ENCODE measurements around the gene COL24A1.

COL24A1 gene

DNA sequence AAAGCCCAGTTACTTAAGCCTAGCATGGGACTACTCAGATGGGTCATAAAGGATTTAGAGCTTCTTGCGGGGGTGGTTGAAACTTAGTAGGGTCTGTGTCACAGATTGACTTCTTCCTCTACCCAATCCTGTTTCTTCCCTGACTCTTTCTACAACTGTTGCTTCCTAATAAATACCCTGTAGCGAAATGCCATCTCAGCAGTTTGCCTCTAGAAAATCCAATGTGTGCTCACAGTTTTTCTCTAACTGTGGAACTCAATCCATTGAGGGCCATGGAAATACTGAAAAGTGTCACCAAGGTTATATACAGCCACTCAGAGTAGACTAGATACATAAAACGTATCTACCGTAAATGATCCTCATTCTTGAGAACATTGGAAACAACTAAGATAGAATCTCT lies 217.7 kb downstream of the COL24A1 start:
- no peaks in the 10 kb centered on the region for H3K27me3 ChIP-seq (ENCODE audit: insufficient read depth, low read depth)
- H3K36me3 ChIP-seq (ENCODE audit: insufficient read depth), result no peaks in the 10 kb centered on the region
- no peaks in the 10 kb centered on the region for H3K4me1 ChIP-seq (ENCODE audit: low read depth, poor library complexity, severe bottlenecking)
- TF ChIP-seq, protein P1, sequence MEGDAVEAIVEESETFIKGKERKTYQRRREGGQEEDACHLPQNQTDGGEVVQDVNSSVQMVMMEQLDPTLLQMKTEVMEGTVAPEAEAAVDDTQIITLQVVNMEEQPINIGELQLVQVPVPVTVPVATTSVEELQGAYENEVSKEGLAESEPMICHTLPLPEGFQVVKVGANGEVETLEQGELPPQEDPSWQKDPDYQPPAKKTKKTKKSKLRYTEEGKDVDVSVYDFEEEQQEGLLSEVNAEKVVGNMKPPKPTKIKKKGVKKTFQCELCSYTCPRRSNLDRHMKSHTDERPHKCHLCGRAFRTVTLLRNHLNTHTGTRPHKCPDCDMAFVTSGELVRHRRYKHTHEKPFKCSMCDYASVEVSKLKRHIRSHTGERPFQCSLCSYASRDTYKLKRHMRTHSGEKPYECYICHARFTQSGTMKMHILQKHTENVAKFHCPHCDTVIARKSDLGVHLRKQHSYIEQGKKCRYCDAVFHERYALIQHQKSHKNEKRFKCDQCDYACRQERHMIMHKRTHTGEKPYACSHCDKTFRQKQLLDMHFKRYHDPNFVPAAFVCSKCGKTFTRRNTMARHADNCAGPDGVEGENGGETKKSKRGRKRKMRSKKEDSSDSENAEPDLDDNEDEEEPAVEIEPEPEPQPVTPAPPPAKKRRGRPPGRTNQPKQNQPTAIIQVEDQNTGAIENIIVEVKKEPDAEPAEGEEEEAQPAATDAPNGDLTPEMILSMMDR (conservative IDR thresholded peaks at IDR 0.05; ENCODE audit: low read depth, low read length), result no peak
- H4K20me1 ChIP-seq (ENCODE audit: insufficient read depth), result no peaks in the 10 kb centered on the region
- H2AFZ ChIP-seq (ENCODE audit: low read depth), result no peak overlapping the region
- H3K27ac ChIP-seq, result no peak overlapping the region
- H3K79me2 ChIP-seq (ENCODE audit: insufficient read depth, low read depth), result no peaks in the 10 kb centered on the region
- no peak overlapping the region for H3K9ac ChIP-seq
- H3K4me3 ChIP-seq (IDR thresholded peaks at IDR 0.05; ENCODE audit: insufficient read depth, low read depth, low read length), result no peak overlapping the region
- no peak overlapping the region for H3K4me2 ChIP-seq

DNA sequence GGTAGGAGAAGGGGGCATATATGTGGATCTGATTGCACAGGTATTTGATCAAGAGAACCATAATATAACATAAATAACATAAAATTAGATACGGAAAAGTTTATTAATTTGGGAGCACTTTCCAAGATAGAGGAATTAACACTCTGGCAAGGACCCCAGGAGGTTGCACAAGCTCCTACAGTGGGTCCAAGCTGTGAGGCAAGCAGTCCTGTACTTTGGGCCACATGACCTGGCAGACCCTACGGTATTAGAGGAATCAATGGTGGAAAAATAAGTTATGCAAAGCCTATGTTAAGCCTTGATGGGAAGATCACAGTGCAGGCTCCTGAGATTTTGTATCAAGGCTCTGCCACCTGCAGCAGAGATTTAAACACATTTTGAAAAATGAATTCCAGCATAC lies 220.1 kb downstream of the COL24A1 start:
- Histone ChIP-seq H3K27me3 (ENCODE audit: insufficient read depth, low read depth) (no peaks in the 10 kb centered on the region), H3K4me1 (ENCODE audit: low read depth, poor library complexity, severe bottlenecking) (no peaks in the 10 kb centered on the region), H3K4me2 (no peak overlapping the region), H3K27ac (no peak overlapping the region), H2AFZ (ENCODE audit: low read depth) (no peak overlapping the region), H3K36me3 (ENCODE audit: insufficient read depth) (no peaks in the 10 kb centered on the region), H3K4me3 (IDR thresholded peaks at IDR 0.05; ENCODE audit: insufficient read depth, low read depth, low read length) (no peak overlapping the region), H3K9ac (no peak overlapping the region), H4K20me1 (ENCODE audit: insufficient read depth) (no peaks in the 10 kb centered on the region), H3K79me2 (ENCODE audit: insufficient read depth, low read depth) (no peaks in the 10 kb centered on the region)
- TF ChIP-seq, protein P1 (conservative IDR thresholded peaks at IDR 0.05; ENCODE audit: low read depth, low read length), result no peak

DNA sequence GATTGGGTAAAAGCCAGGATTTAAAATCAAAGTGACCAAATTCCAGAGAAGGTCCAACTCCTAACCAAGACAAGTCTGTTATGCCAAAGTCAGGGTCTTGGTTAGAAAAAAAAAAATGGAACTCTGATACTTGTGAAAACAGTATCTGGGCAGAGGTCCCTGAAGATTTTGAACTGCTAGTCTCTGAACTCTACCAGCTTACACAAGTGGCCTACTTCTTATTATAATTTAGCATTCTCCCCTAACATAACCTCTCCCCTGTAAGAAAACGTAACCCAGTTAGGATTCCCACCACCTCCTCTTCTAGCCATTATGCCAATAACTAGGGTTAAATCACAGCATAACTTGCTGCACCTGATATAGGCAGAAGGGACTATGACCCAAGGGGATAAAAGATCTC lies 220.5 kb downstream of the COL24A1 start:
- no peak overlapping the region for H3K27ac ChIP-seq
- H3K27me3 ChIP-seq (ENCODE audit: insufficient read depth, low read depth), result no peaks in the 10 kb centered on the region
- no peaks in the 10 kb centered on the region for H4K20me1 ChIP-seq (ENCODE audit: insufficient read depth)
- no peak overlapping the region for H3K4me2 ChIP-seq
- H3K36me3 ChIP-seq (ENCODE audit: insufficient read depth), result no peaks in the 10 kb centered on the region
- H3K9ac ChIP-seq, result no peak overlapping the region
- TF ChIP-seq, protein P1 (conservative IDR thresholded peaks at IDR 0.05; ENCODE audit: low read depth, low read length), result no peak
- H3K4me3 ChIP-seq (IDR thresholded peaks at IDR 0.05; ENCODE audit: insufficient read depth, low read depth, low read length), result no peak overlapping the region
- no peaks in the 10 kb centered on the region for H3K4me1 ChIP-seq (ENCODE audit: low read depth, poor library complexity, severe bottlenecking)
- H2AFZ ChIP-seq (ENCODE audit: low read depth), result no peak overlapping the region
- no peaks in the 10 kb centered on the region for H3K79me2 ChIP-seq (ENCODE audit: insufficient read depth, low read depth)

DNA sequence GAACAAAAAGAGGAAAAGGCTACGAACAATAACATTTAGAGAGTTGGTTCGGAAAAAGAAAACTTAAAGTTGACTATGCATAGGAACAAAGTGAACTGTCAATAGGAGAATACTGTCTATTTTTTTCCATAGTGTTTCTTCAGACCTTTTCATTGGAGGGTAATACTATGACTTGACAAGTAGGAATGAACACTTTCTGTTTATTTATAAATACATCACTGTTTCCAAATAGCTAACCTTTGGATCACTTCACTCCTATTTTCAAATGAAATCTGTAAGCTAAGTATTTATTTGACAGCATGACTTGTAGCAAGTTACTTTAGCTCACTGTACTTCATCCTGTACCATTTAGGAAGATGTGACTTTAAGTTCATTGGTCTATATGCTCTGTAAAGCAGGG lies 221.3 kb downstream of the COL24A1 start:
- Histone ChIP-seq H3K4me2 (no peak overlapping the region), H2AFZ (ENCODE audit: low read depth) (no peak overlapping the region), H3K79me2 (ENCODE audit: insufficient read depth, low read depth) (no peaks in the 10 kb centered on the region), H4K20me1 (ENCODE audit: insufficient read depth) (no peaks in the 10 kb centered on the region), H3K4me1 (ENCODE audit: low read depth, poor library complexity, severe bottlenecking) (no peaks in the 10 kb centered on the region), H3K36me3 (ENCODE audit: insufficient read depth) (no peaks in the 10 kb centered on the region), H3K4me3 (IDR thresholded peaks at IDR 0.05; ENCODE audit: insufficient read depth, low read depth, low read length) (no peak overlapping the region), H3K27ac (no peak overlapping the region), H3K27me3 (ENCODE audit: insufficient read depth, low read depth) (no peaks in the 10 kb centered on the region), H3K9ac (no peak overlapping the region)
- TF ChIP-seq, protein P1 (conservative IDR thresholded peaks at IDR 0.05; ENCODE audit: low read depth, low read length), result no peak
